ENCODE measurements around the gene SP9. TPM values are rescaled to one million over a fixed set of nuclear protein-coding genes. Genes with fewer than 3 reads are reported as not detected.

The SP9 gene
- total RNA-seq, 2 experiments from 2014 or later, result not detected

DNA sequence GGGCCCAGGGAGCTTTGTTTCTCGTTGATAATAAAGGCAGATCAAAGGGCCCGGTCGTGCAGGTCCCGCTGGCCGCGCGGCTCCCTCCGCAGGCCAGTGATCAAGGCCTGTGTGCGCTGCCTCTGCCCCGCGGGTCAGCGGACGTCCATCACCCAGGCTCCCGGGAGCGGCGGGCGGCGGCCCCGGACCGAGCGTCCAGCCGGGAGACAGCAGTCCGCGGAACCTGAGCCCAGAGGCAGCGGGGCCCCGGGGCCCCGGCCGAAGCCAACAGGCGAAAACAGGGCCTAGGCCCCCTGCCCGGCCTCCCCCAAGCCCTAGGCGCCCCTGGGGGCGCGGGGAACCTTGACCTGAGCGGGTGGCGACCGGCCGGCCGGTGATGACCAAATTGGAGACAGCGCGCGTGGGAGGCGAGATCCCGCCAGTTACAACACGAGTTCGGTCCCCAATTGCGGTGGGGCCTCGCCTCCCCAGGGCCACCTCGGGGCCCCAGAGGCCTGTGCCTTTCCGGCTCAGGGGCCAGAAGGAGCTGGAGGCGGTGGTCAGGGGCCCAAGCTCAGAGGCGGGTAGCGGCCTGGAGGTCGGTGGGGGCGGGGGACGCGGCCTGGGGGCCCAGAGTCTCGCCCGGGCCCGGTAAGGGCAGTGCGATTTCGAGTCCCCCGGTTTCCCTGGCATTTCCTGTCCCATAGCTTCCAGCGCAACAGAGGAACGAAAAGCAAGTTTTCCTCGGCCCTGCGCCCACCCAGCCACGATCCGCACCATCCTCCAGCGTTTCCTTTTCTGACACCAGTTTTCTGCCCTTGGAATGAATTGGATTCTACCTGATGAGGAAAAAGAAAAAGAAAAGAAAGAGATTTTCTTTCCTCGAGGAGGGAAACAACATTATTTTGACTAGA is 5.9 kb downstream of the SP9 start:
- CTCF ChIA-PET, result interaction anchor here (0.6 to 3.9 kb wide), 31 partner anchors 9 to 1713 kb away, joined by 3 to 31 read pairs (median 3); partner anchors contain the start of gene OLA1
- Mint-ChIP-seq H3K36me3 (ENCODE audit: low read depth) (no peaks in the 10 kb centered on the region), H3K4me1 (peaks cover 39% of the 10 kb centered on the region), H3K9me3 (ENCODE audit: low read depth) (no peaks in the 10 kb centered on the region), H3K27me3 (peaks cover 56% of the 10 kb centered on the region), H3K27ac (no peak overlapping the region), H3K4me3 (peak overlapping the region; percentile 21)
- ATAC-seq (no peak), DNase-seq (no peak)
- POLR2A ChIA-PET, result interaction anchor here (0.9 kb wide), 1 partner anchor 270 kb away, joined by 3 read pairs; no protein-coding TSS in a partner anchor
- intact Hi-C loops (cut with DNase I, micrococcal nuclease), result loop anchor here (1.0 to 10.0 kb wide), 13 partner anchors 93 to 1313 kb away; partner anchors contain the start of genes OLA1 (in 1 of the 2) and SP3 (in 1 of the 2)

DNA sequence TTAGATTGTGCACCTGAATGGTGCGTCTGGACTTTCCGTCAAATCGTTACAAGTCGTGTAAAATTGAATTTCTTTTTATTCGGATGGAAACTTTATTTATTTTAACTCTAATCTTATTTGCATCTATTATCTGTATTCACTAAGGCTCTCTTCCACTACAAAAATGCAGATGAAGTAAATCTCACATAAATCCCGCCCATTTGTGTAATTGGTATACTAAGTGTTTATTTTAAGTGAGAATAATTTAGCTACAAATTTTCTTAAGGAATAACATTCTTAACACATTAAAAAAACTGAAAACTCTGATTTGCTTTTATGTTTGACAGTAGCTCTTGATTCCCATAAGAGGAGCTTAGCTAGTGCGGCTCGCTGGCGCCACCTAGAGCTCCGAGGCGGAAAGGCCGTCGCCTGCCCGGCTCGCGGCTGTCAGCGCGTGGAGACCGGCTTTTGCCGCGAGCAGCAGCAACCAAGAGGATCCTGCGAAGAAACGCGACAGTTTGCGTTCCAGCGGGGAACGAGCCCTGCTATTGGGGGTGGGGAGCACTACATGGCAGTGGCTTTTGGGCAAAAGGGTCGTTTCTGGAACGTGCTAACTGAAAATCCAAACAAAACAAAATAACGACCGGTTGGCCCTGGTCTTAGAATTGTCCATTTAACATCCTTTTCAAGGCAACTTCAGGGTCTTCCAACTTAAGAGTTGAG is 6.7 kb downstream of the SP9 start:
- no peaks in the 10 kb centered on the region for H3K36me3 Mint-ChIP-seq (ENCODE audit: low read depth)
- intact Hi-C loops (cut with DNase I, micrococcal nuclease), result loop anchor here (1.0 to 10.0 kb wide), 13 partner anchors 94 to 1314 kb away; partner anchors contain the start of genes OLA1 (in 1 of the 2) and SP3 (in 1 of the 2)
- H3K9me3 Mint-ChIP-seq (ENCODE audit: low read depth), result no peaks in the 10 kb centered on the region
- ATAC-seq, result peak; percentile 72
- ChIA-PET POLR2A (interaction anchor here (0.9 kb wide), 1 partner anchor 271 kb away, joined by 3 read pairs; no protein-coding TSS in a partner anchor), CTCF (interaction anchor here (0.6 to 3.9 kb wide), 31 partner anchors 9 to 1714 kb away, joined by 3 to 31 read pairs (median 3); partner anchors contain the start of gene OLA1)
- peak overlapping the region; percentile 42 for H3K27ac Mint-ChIP-seq
- H3K4me1 Mint-ChIP-seq, result peaks cover 39% of the 10 kb centered on the region
- H3K4me3 Mint-ChIP-seq, result peak overlapping the region; percentile 52
- peaks cover 59% of the 10 kb centered on the region for H3K27me3 Mint-ChIP-seq
- peak; percentile 94 for DNase-seq

DNA sequence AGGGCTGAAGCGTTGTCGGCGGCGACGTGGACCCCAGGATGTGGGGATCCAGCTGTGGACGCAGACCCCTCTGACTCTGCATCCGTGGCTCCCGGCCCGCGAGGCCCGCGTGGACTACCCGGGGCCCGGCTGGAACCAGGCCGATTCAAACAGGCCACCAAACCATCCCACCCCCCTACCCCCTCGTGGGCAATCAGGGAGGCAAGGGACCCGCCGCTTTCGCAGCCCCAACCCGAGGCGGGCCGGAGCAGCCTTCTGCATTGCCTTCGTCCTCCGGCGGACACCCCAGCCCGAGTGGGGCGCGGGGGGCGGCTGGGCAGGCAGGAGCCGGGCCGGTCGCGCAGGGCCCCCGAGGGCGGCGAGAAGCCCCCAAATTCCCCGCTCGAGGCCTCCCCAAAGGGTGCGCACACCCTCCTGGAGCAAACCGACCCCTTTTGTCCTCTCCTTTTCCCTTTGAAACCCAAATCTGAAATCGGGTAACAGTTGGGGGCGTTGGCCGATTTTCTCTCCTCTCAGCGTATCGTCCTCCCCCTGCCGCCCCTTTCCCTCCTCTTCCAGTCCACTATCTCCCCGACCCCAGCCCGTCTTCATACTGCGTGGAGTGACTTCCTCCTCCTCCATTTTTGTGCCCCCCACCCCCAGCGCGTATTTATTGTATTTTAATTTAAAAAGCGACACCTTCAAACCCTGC is 7.4 kb downstream of the SP9 start:
- H3K9me3 Mint-ChIP-seq (ENCODE audit: low read depth), result no peaks in the 10 kb centered on the region
- ATAC-seq (no peak), DNase-seq (no peak)
- H3K4me3 Mint-ChIP-seq, result peak overlapping the region; percentile 46
- H3K36me3 Mint-ChIP-seq (ENCODE audit: low read depth), result peaks cover 5% of the 10 kb centered on the region
- H3K4me1 Mint-ChIP-seq, result peaks cover 39% of the 10 kb centered on the region
- ChIA-PET CTCF (interaction anchor here (0.7 to 3.9 kb wide), 19 partner anchors 8 to 940 kb away, joined by 3 to 31 read pairs (median 4); no protein-coding TSS in a partner anchor), POLR2A (interaction anchor here (0.9 kb wide), 1 partner anchor 271 kb away, joined by 3 read pairs; no protein-coding TSS in a partner anchor)
- intact Hi-C loops (cut with DNase I, micrococcal nuclease), result loop anchor here (1.0 to 10.0 kb wide), 13 partner anchors 95 to 1315 kb away; partner anchors contain the start of genes OLA1 (in 1 of the 2) and SP3 (in 1 of the 2)
- H3K27ac Mint-ChIP-seq, result no peak overlapping the region
- H3K27me3 Mint-ChIP-seq, result peaks cover 61% of the 10 kb centered on the region

GRCh38 chr2:174342686-174343342 is 8.1 kb downstream of the SP9 start:
- DNase-seq (peak; percentile 64), ATAC-seq (peak; percentile 24)
- Mint-ChIP-seq H3K36me3 (ENCODE audit: low read depth) (peaks cover 7% of the 10 kb centered on the region), H3K4me1 (peaks cover 36% of the 10 kb centered on the region), H3K27ac (no peak overlapping the region), H3K9me3 (ENCODE audit: low read depth) (no peaks in the 10 kb centered on the region), H3K4me3 (peak overlapping the region; percentile 46), H3K27me3 (peaks cover 56% of the 10 kb centered on the region)
- ChIA-PET POLR2A (interaction anchor here (0.6 kb wide), 1 partner anchor 509 kb away, joined by 4 read pairs; no protein-coding TSS in a partner anchor), CTCF (interaction anchor here (0.7 to 2.4 kb wide), 5 partner anchors 9 to 1316 kb away, joined by 3 to 16 read pairs (median 4); no protein-coding TSS in a partner anchor)
- intact Hi-C loops (cut with DNase I, micrococcal nuclease), result loop anchor here (1.0 to 10.0 kb wide), 8 partner anchors 8 to 891 kb away; partner anchors contain the start of gene OLA1 (in 1 of the 2)

DNA sequence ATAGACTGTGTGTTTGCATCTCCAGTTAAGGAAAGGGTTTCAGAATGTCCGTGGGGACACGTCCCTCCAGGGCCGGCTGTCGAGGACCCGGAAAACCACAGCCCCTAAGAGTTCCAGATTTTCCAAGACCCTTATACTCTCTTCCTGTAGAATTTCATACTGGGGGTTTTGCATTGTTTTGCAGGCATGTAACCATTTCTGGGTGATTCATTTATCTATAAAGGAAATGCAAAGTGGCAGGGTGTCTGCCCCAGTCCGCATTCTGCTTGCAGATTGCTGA is 8.5 kb downstream of the SP9 start:
- H3K27me3 Mint-ChIP-seq, result peaks cover 55% of the 10 kb centered on the region
- H3K27ac Mint-ChIP-seq, result no peak overlapping the region
- peaks cover 35% of the 10 kb centered on the region for H3K4me1 Mint-ChIP-seq
- POLR2A ChIA-PET, result interaction anchor here (0.6 kb wide), 1 partner anchor 509 kb away, joined by 4 read pairs; no protein-coding TSS in a partner anchor
- H3K36me3 Mint-ChIP-seq (ENCODE audit: low read depth), result peaks cover 10% of the 10 kb centered on the region
- no peaks in the 10 kb centered on the region for H3K9me3 Mint-ChIP-seq (ENCODE audit: low read depth)
- CTCF ChIA-PET, result interaction anchor here (0.7 to 2.4 kb wide), 5 partner anchors 13 to 1317 kb away, joined by 3 to 16 read pairs (median 5); no protein-coding TSS in a partner anchor
- ATAC-seq (no peak), DNase-seq (no peak)
- peak overlapping the region; percentile 7 for H3K4me3 Mint-ChIP-seq
- intact Hi-C loops (cut with DNase I, micrococcal nuclease), result loop anchor here (1.0 to 10.0 kb wide), 8 partner anchors 8 to 891 kb away; partner anchors contain the start of gene OLA1 (in 1 of the 2)

GRCh38 chr2:174343623-174344455 is 9.1 kb downstream of the SP9 start:
- Mint-ChIP-seq H3K4me1 (peaks cover 35% of the 10 kb centered on the region), H3K27me3 (peaks cover 53% of the 10 kb centered on the region), H3K27ac (no peak overlapping the region), H3K4me3 (peak overlapping the region; percentile 7), H3K9me3 (ENCODE audit: low read depth) (no peaks in the 10 kb centered on the region), H3K36me3 (ENCODE audit: low read depth) (peaks cover 16% of the 10 kb centered on the region)
- DNase-seq (peak; percentile 30), ATAC-seq (no peak)
- CTCF ChIA-PET, result interaction anchor here (0.7 to 2.4 kb wide), 13 partner anchors 12 to 1317 kb away, joined by 3 to 16 read pairs (median 4); partner anchors contain the start of gene OLA1
- intact Hi-C loops (cut with DNase I, micrococcal nuclease), result loop anchor here (1.0 to 10.0 kb wide), 8 partner anchors 9 to 892 kb away; partner anchors contain the start of gene OLA1 (in 1 of the 2)
- POLR2A ChIA-PET, result no interaction called here

DNA sequence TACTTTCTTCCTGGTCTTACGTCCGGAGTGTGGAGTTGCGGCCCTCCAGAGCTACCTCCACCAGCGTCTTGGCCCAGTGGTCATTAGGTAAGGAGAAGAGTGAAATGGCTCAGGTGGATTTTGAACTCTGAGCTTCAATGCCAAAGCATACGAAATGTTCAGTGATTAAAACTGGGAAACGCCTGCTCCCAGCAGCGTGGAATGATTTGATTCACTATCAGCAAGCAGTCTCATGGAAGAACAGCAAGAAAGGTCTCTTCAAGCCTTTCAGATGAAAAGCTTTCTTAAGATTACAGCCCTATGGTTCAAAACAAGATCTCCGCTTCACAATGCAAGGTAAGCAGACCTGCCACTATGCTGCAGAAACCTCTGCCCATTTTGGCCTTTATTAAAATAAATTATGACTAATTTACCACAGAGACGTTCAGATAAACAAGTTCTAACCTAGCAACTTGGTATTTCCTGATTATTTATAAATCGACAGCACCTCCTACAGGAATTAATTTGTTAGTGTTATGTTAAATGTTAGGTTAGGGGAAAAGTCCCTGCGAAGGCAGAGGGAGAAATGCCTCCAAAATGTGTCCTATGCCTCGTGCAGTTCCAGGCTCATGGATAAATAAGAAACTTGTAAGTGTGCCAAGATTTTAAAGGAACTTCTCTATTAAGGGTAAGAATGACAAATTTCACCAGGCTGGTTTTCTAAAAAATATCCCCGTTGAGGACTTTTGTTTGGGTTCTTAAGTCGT is 10.1 kb downstream of the SP9 start:
- Mint-ChIP-seq H3K9me3 (ENCODE audit: low read depth) (no peaks in the 10 kb centered on the region), H3K4me1 (peaks cover 34% of the 10 kb centered on the region), H3K36me3 (ENCODE audit: low read depth) (peaks cover 18% of the 10 kb centered on the region), H3K4me3 (no peak overlapping the region), H3K27ac (no peak overlapping the region), H3K27me3 (peaks cover 42% of the 10 kb centered on the region)
- DNase-seq (no peak), ATAC-seq (no peak)
- POLR2A ChIA-PET, result no interaction called here
- intact Hi-C loops (cut with DNase I, micrococcal nuclease), result loop anchor here (1.0 to 10.0 kb wide), 8 partner anchors 98 to 943 kb away; partner anchors contain the start of gene OLA1 (in 1 of the 2)
- CTCF ChIA-PET, result interaction anchor here (0.6 to 2.4 kb wide), 14 partner anchors 13 to 1318 kb away, joined by 3 to 16 read pairs (median 4); partner anchors contain the start of gene OLA1

DNA sequence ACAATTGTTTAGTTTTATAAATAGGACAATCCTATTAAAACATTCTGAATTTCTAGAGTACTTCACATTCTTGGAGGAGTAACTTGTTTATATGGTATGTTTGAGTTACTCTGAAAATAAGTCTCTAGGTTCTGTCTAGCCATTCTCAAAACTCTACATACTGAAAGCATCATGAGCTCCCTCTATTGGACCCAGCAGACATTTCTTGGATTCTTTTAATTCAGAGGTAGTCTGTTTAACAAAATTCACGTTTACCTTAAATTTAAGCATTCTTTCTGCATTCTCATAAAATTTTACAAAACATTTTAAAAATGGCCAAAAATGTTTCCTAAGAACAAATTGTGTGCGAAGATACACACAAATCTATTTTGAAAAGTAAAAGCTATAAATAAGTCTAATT is 15.3 kb downstream of the SP9 start:
- H3K36me3 Mint-ChIP-seq (ENCODE audit: low read depth), result peaks cover 20% of the 10 kb centered on the region
- no peak overlapping the region for H3K27ac Mint-ChIP-seq
- DNase-seq (no peak), ATAC-seq (no peak)
- H3K9me3 Mint-ChIP-seq (ENCODE audit: low read depth), result no peaks in the 10 kb centered on the region
- peaks cover 8% of the 10 kb centered on the region for H3K27me3 Mint-ChIP-seq
- ChIA-PET POLR2A (no interaction called here), CTCF (interaction anchor here (0.6 to 1.8 kb wide), 2 partner anchors 9 to 140 kb away, joined by 3 to 7 read pairs; no protein-coding TSS in a partner anchor)
- no peak overlapping the region for H3K4me3 Mint-ChIP-seq
- peaks cover 2% of the 10 kb centered on the region for H3K4me1 Mint-ChIP-seq
- intact Hi-C loops (cut with DNase I, micrococcal nuclease), result no loop called here

DNA sequence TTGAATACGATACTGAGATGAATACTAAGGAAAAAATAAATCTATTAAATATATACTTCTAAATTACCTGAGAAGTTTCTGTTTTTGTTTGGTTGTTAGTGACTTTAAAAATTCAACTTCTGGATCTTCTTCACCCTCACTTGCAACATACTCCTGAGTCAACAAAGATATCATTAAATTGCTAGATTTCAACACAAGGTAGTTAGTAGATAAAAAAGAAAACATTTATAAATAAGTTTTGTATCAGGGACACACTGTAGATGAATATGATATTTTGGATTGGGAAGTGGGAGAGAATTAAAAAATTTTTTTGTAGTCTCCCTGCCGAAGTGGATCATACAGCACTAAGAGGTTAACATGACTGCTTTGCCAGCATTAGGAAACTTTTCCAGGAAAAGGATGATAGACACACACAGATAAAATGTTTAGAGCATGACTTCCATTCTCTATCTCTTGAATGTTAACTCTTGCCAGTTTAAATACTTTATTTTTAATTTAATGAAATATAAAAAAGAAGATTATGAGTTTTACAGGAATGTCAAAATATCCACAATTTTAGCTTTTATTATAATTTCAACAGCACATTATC is 15.9 kb downstream of the SP9 start:
- CTCF ChIA-PET, result interaction anchor here (0.6 to 1.8 kb wide), 4 partner anchors 9 to 492 kb away, joined by 3 to 7 read pairs (median 4); no protein-coding TSS in a partner anchor
- ATAC-seq (no peak), DNase-seq (no peak)
- Mint-ChIP-seq H3K9me3 (ENCODE audit: low read depth) (no peaks in the 10 kb centered on the region), H3K27me3 (peaks cover 5% of the 10 kb centered on the region), H3K4me3 (no peak overlapping the region), H3K36me3 (ENCODE audit: low read depth) (peaks cover 20% of the 10 kb centered on the region), H3K4me1 (no peaks in the 10 kb centered on the region), H3K27ac (no peak overlapping the region)
- intact Hi-C loops (cut with DNase I, micrococcal nuclease), result no loop called here
- POLR2A ChIA-PET, result no interaction called here
